Mesenchymal stem cell (in vitro differentiated cells and primary cell): ENCODE results near the gene PRKG1.
A peak's percentile ranks its signal among the peaks of the same experiment; 100 is the strongest.

ENCODE experiments used
- DNase-seq: peaks from one replicate; pipeline ENCODE4 v3.0.0-alpha.2; 2013
- H2AFZ ChIP-seq: one replicate; pipeline ENCODE4 v1.6.1; 2013; ENCODE audit warnings: low read depth, mild to moderate bottlenecking, control low read depth, inconsistent platforms, low read length, moderate library complexity
- H2AK5ac ChIP-seq: 2 replicates; pipeline ENCODE4 v1.6.1; 2013; ENCODE audit warnings: low read length, moderate library complexity, mild to moderate bottlenecking, inconsistent platforms; ENCODE audit not compliant: severe bottlenecking
- H2BK120ac ChIP-seq: one replicate; pipeline ENCODE4 v1.6.1; 2013; ENCODE audit warnings: low read depth, mild to moderate bottlenecking, inconsistent platforms, low read length, moderate library complexity
- H2BK12ac ChIP-seq, 2 experiments: one replicate each; pipeline ENCODE4 v1.6.1; 2013; ENCODE audit warnings: inconsistent platforms in 2 of 2, low read length in 2 of 2, mild to moderate bottlenecking in 2 of 2, moderate library complexity in 2 of 2, control low read depth in 1 of 2
- H2BK15ac ChIP-seq: one replicate; pipeline ENCODE4 v1.6.1; 2013; ENCODE audit warnings: mild to moderate bottlenecking, low read depth, inconsistent platforms; ENCODE audit not compliant: poor library complexity, severe bottlenecking
- H2BK5ac ChIP-seq: 2 replicates; pipeline ENCODE4 v1.6.1; 2013; ENCODE audit warnings: low read depth, mild to moderate bottlenecking, low read length, control low read depth, inconsistent platforms; ENCODE audit not compliant: poor library complexity, severe bottlenecking
- H3K14ac ChIP-seq, 2 experiments: one replicate each; pipeline ENCODE4 v1.6.1; 2013; ENCODE audit warnings: inconsistent platforms in 2 of 2, low read length in 2 of 2, control low read depth in 1 of 2, mild to moderate bottlenecking in 1 of 2, moderate library complexity in 1 of 2
- H3K18ac ChIP-seq, 2 experiments: one replicate each; pipeline ENCODE4 v1.6.1; 2013; ENCODE audit warnings: inconsistent platforms in 2 of 2, low read length in 2 of 2, control low read depth in 1 of 2, low read depth in 1 of 2, mild to moderate bottlenecking in 1 of 2
- H3K23ac ChIP-seq, 2 experiments: one replicate each; pipeline ENCODE4 v1.6.1; 2013; ENCODE audit warnings: inconsistent platforms in 2 of 2, low read length in 2 of 2, mild to moderate bottlenecking in 2 of 2, moderate library complexity in 2 of 2, control low read depth in 1 of 2
- H3K27ac ChIP-seq: 2 replicates; pipeline ENCODE4 v1.5.1; 2013; ENCODE audit warnings: mild to moderate bottlenecking, moderate library complexity, low read length, control low read depth, inconsistent platforms; ENCODE audit not compliant: poor library complexity, severe bottlenecking
- H3K27me3 ChIP-seq, 2 experiments: 2 replicates each; pipeline versions ENCODE4 v1.6.1 to v1.7.0; 2013; ENCODE audit warnings: low read length in 2 of 2, mild to moderate bottlenecking in 2 of 2, moderate library complexity in 2 of 2, control low read depth in 1 of 2, inconsistent platforms in 1 of 2; ENCODE audit not compliant: control insufficient read depth in 1 of 2, insufficient read depth in 1 of 2
- H3K36me3 ChIP-seq, 2 experiments: 2 replicates each; pipeline versions ENCODE4 v1.6.1 to v1.7.0; 2013; ENCODE audit warnings: low read length in 2 of 2, control low read depth in 1 of 2, inconsistent platforms in 1 of 2, low read depth in 1 of 2, mild to moderate bottlenecking in 1 of 2; ENCODE audit not compliant: insufficient read depth in 2 of 2, control insufficient read depth in 1 of 2
- H3K4ac ChIP-seq, 2 experiments: one replicate each; pipeline ENCODE4 v1.6.1; 2013; ENCODE audit warnings: inconsistent platforms in 2 of 2, low read length in 2 of 2, mild to moderate bottlenecking in 2 of 2, moderate library complexity in 2 of 2, control low read depth in 1 of 2, low read depth in 1 of 2
- H3K4me1 ChIP-seq: 2 replicates; pipeline ENCODE4 v1.6.1; 2013; ENCODE audit warnings: low read depth, low read length, control low read depth; ENCODE audit not compliant: control insufficient read depth, insufficient read depth
- H3K4me2 ChIP-seq: 2 replicates; pipeline ENCODE4 v1.6.1; 2013; ENCODE audit warnings: low read length, mild to moderate bottlenecking, inconsistent platforms; ENCODE audit not compliant: poor library complexity, severe bottlenecking
- H3K4me3 ChIP-seq, 2 experiments: 2 replicates each; pipeline versions ENCODE4 v1.5.1 to v1.7.0; 2013; ENCODE audit warnings: low read length in 2 of 2, mild to moderate bottlenecking in 2 of 2, control low read depth in 1 of 2, low read depth in 1 of 2; ENCODE audit not compliant: insufficient read depth in 1 of 2
- H3K79me1 ChIP-seq: replicated peaks from 2 replicates; pipeline ENCODE4 v1.6.1; 2013; ENCODE audit warnings: mild to moderate bottlenecking, control low read depth, low read length, inconsistent platforms; ENCODE audit not compliant: poor library complexity, severe bottlenecking
- H3K9ac ChIP-seq: 2 replicates; pipeline ENCODE4 v1.7.0; 2013; ENCODE audit warnings: mild to moderate bottlenecking, low read length, moderate library complexity
- H3K9me3 ChIP-seq: 2 replicates; pipeline ENCODE4 v1.7.0; 2013; ENCODE audit warnings: mild to moderate bottlenecking, low read length; ENCODE audit not compliant: control insufficient read depth
- H4K8ac ChIP-seq: one replicate; pipeline ENCODE4 v1.6.1; 2013; ENCODE audit warnings: inconsistent platforms, mild to moderate bottlenecking, low read length, moderate library complexity
- H4K91ac ChIP-seq: one replicate; pipeline ENCODE4 v1.6.1; 2013; ENCODE audit warnings: mild to moderate bottlenecking, low read length, inconsistent platforms
- WGBS: methylation state at CpG from one replicate; pipeline ENCODE4 v1.1.7; 2013; ENCODE audit warnings: mixed read lengths; 5-methylcytosine and 5-hydroxymethylcytosine counted together

The PRKG1 gene

GRCh38 chr10:51832652-51833383 is 758.5 kb downstream of the PRKG1 start:
- Histone ChIP-seq H3K36me3 (no peaks in the 10 kb centered on the region), H3K79me1 (no peaks in the 10 kb centered on the region), H2BK15ac (no peak overlapping the region), H2BK5ac (no peak overlapping the region), H3K27ac (no peak overlapping the region), H3K23ac (no peak overlapping the region), H3K14ac (no peak overlapping the region), H3K4ac (no peak overlapping the region), H4K8ac (no peak overlapping the region), H3K18ac (no peak overlapping the region), H3K9me3 (peaks cover 26% of the 10 kb centered on the region), H4K91ac (no peak overlapping the region), H3K9ac (no peak overlapping the region), H2AK5ac (no peak overlapping the region), H3K4me3 (no peak overlapping the region), H2BK120ac (no peak overlapping the region), H2BK12ac (no peak overlapping the region), H2AFZ (no peak overlapping the region), H3K4me2 (no peak overlapping the region), H3K27me3 (no peaks in the 10 kb centered on the region), H3K4me1 (no peaks in the 10 kb centered on the region)
- 78% methylated on average over 6 of the region's 7 CpGs for WGBS
- peak; percentile 72 for DNase-seq

DNA sequence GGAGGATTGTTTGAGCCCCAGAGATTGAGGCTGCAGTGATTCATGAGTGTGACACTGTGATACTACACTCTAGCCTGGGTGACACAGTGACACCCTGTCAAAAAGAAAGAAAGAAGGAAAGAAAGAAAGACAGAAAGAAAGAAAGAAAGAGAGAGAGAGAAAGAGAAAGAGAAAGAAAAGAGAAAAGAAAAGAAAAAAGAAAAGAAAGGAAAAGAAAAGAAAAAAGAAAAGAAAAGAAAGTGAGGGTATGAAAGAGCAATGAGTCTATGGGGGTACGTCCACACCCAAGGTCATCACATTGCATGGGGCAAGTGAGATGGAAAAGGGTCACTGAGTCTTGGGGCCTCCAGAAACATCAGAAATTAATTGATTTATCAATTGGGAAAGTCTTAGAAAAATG is 760.3 kb downstream of the PRKG1 start:
- no peak overlapping the region for H2BK5ac ChIP-seq
- no peak overlapping the region for H3K23ac ChIP-seq
- peaks cover 18% of the 10 kb centered on the region for H3K9me3 ChIP-seq
- no peak overlapping the region for H2AK5ac ChIP-seq
- H3K36me3 ChIP-seq = no peaks in the 10 kb centered on the region
- H3K27me3 ChIP-seq = no peaks in the 10 kb centered on the region
- no peak overlapping the region for H4K8ac ChIP-seq
- no peak for DNase-seq
- no peaks in the 10 kb centered on the region for H3K4me1 ChIP-seq
- no peak overlapping the region for H3K14ac ChIP-seq
- H3K18ac ChIP-seq = no peak overlapping the region
- H3K9ac ChIP-seq = no peak overlapping the region
- H3K4ac ChIP-seq = no peak overlapping the region
- H3K4me3 ChIP-seq = no peak overlapping the region
- no peaks in the 10 kb centered on the region for H3K79me1 ChIP-seq
- no peak overlapping the region for H2BK120ac ChIP-seq
- H2AFZ ChIP-seq = no peak overlapping the region
- H3K4me2 ChIP-seq = no peak overlapping the region
- no peak overlapping the region for H2BK15ac ChIP-seq
- H4K91ac ChIP-seq = no peak overlapping the region
- no peak overlapping the region for H2BK12ac ChIP-seq
- H3K27ac ChIP-seq = no peak overlapping the region
- 97% methylated on average over 1 of the region's 1 CpG for WGBS

GRCh38 chr10:51838471-51838870 is 764.2 kb downstream of the PRKG1 start:
- WGBS = 53% methylated on average over 3 of the region's 3 CpGs
- Histone ChIP-seq H2BK5ac (no peak overlapping the region), H3K18ac (no peak overlapping the region)

GRCh38 chr10:51843966-51844365 is 769.7 kb downstream of the PRKG1 start:
- Histone ChIP-seq H3K27me3 (no peaks in the 10 kb centered on the region), H3K4me3 (no peak overlapping the region), H3K36me3 (no peaks in the 10 kb centered on the region), H3K9ac (no peak overlapping the region), H3K23ac (no peak overlapping the region), H3K4me2 (no peak overlapping the region), H2BK120ac (no peak overlapping the region), H2AFZ (no peak overlapping the region), H3K9me3 (no peaks in the 10 kb centered on the region), H4K91ac (no peak overlapping the region), H3K4ac (no peak overlapping the region), H3K14ac (no peak overlapping the region), H3K18ac (no peak overlapping the region), H2BK12ac (no peak overlapping the region), H4K8ac (no peak overlapping the region), H2BK15ac (no peak overlapping the region), H3K4me1 (no peaks in the 10 kb centered on the region), H2BK5ac (no peak overlapping the region), H3K27ac (no peak overlapping the region), H3K79me1 (no peaks in the 10 kb centered on the region), H2AK5ac (no peak overlapping the region)
- DNase-seq = no peak
- WGBS = 78% methylated on average over 1 of the region's 2 CpGs

More at GRCh38 chr10:51838471-51838870, 764.2 kb downstream of the PRKG1 start:
- no peaks in the 10 kb centered on the region for H3K36me3 ChIP-seq
- no peaks in the 10 kb centered on the region for H3K27me3 ChIP-seq
- no peak for DNase-seq
- H2BK15ac ChIP-seq = no peak overlapping the region
- no peak overlapping the region for H3K23ac ChIP-seq
- no peak overlapping the region for H4K91ac ChIP-seq
- H3K9me3 ChIP-seq = peaks cover 18% of the 10 kb centered on the region
- no peak overlapping the region for H3K4ac ChIP-seq
- H3K27ac ChIP-seq = no peak overlapping the region
- no peak overlapping the region for H3K9ac ChIP-seq
- no peak overlapping the region for H2BK120ac ChIP-seq
- H3K4me2 ChIP-seq = no peak overlapping the region
- H3K4me3 ChIP-seq = no peak overlapping the region
- H3K4me1 ChIP-seq = no peaks in the 10 kb centered on the region
- H2BK12ac ChIP-seq = no peak overlapping the region
- H3K79me1 ChIP-seq = no peaks in the 10 kb centered on the region
- no peak overlapping the region for H2AFZ ChIP-seq
- H4K8ac ChIP-seq = no peak overlapping the region
- H3K14ac ChIP-seq = no peak overlapping the region
- H2AK5ac ChIP-seq = no peak overlapping the region
